CD4-positive, alpha-beta T cell (primary cell): ENCODE data around the gene GDF2. TPM values are rescaled to one million over a fixed set of nuclear protein-coding genes. Genes with fewer than 3 reads are reported as not detected.

Experiments
- ATAC-seq: fragments of 200-7000 bp; cut with Tn5 transposase; one replicate; pipeline ENCODE4 v1.10.0; 2022; ENCODE audit warnings: mild to moderate bottlenecking; ENCODE audit not compliant: poor library complexity
- CTCF ChIA-PET: fragments of 350-600 bp; sonication (Branson Sonifier 250); formaldehyde crosslinking; loops from one replicate; lab custom pipeline; 2021; ENCODE audit warnings: antibody characterized with exemption, inconsistent platforms; lab: Charles Lee
- POLR2A ChIA-PET: fragments of 350-600 bp; sonication (Branson Sonifier 250); formaldehyde crosslinking; loops from one replicate; lab custom pipeline; 2021; ENCODE audit warnings: antibody characterized with exemption, inconsistent platforms; lab: Charles Lee
- DNase-seq, 14 experiments: peaks; one replicate each; pipeline ENCODE4 v3.0.0-alpha.2; 2013 to 2020; ENCODE audit warnings: mixed read lengths in 2 of 14
- H3K27ac ChIP-seq, 2 donors: one replicate each; pipeline versions ENCODE4 v1.5.1 to v1.7.0; 2013; ENCODE audit warnings: low read length in 2 of 2, low read depth in 1 of 2, mild to moderate bottlenecking in 1 of 2
- H3K27me3 ChIP-seq, 2 experiments: 1 replicate in 1 of 2; 2 replicates in 1 of 2; pipeline versions ENCODE4 v1.6.1 to v1.7.0; 2013; ENCODE audit warnings: low read length in 2 of 2, control low read depth in 1 of 2, mild to moderate bottlenecking in 1 of 2, moderate library complexity in 1 of 2; ENCODE audit not compliant: insufficient read depth in 2 of 2, control insufficient read depth in 1 of 2
- H3K36me3 ChIP-seq: one replicate; pipeline ENCODE4 v1.6.1; 2013; ENCODE audit warnings: low read length, control low read depth; ENCODE audit not compliant: insufficient read depth
- H3K4me1 ChIP-seq: one replicate; pipeline ENCODE4 v1.6.1; 2013; ENCODE audit warnings: low read length, control low read depth; ENCODE audit not compliant: insufficient read depth
- H3K4me3 ChIP-seq: one replicate; pipeline ENCODE4 v1.5.1; 2013; ENCODE audit warnings: mild to moderate bottlenecking, low read length, moderate library complexity
- H3K9me3 ChIP-seq, 2 experiments: 1 replicate in 1 of 2; 2 replicates in 1 of 2; pipeline versions ENCODE4 v1.6.1 to v1.7.0; 2013; ENCODE audit warnings: low read length in 2 of 2, mild to moderate bottlenecking in 2 of 2, control low read depth in 1 of 2, moderate library complexity in 1 of 2; ENCODE audit not compliant: control insufficient read depth in 1 of 2, insufficient read depth in 1 of 2
- H3K27ac Mint-ChIP-seq: one replicate; pipeline ENCODE4 v1.8.0; 2020; ENCODE audit warnings: mixed read lengths
- H3K27me3 Mint-ChIP-seq: one replicate; pipeline ENCODE4 v1.8.0; 2021; ENCODE audit warnings: mixed read lengths
- H3K36me3 Mint-ChIP-seq: one replicate; pipeline ENCODE4 v1.8.0; 2021; ENCODE audit warnings: low read depth, mixed read lengths
- H3K4me1 Mint-ChIP-seq: one replicate; pipeline ENCODE4 v1.8.0; 2021; ENCODE audit warnings: low read depth, mixed read lengths
- H3K4me3 Mint-ChIP-seq: one replicate; pipeline ENCODE4 v1.8.0; 2020; ENCODE audit warnings: mild to moderate bottlenecking, mixed read lengths
- H3K9me3 Mint-ChIP-seq: one replicate; pipeline ENCODE4 v1.8.0; 2020; ENCODE audit warnings: mixed read lengths
- CTCF ChIP-seq: fragments of 200-600 bp; IDR thresholded peaks from one replicate; pipeline ENCODE4 v1.8.0; 2022; ENCODE audit warnings: antibody characterized with exemption, mild to moderate bottlenecking
- intact Hi-C, 2 experiments: fragments of 100-400 bp; cut with DNase I in 1 of 2; cut with micrococcal nuclease in 1 of 2; formaldehyde crosslinking; loops; one replicate each; pipeline versions ENCODE4 v1.15.1 to v1.9.0; 2023 to 2025; cut with DNase I, micrococcal nuclease
- total RNA-seq, 174 experiments: library from RNA in 2 of 174; stranded (reverse) in 2 of 174; gene quantifications; one replicate each; pipeline ENCODE4 v1.2.3 and lab custom pipeline; 2021 to 2026

The GDF2 gene
- total RNA-seq, 2 experiments from 2014 or later = not detected

- Mint-ChIP-seq H3K27ac (no peak overlapping the region), H3K27me3 (no peaks in the 10 kb centered on the region)
Observed at GRCh38 chr10:47314416-47314970, 7.8 kb upstream of the GDF2 start.

GRCh38 chr10:47315421-47315820 is 6.8 kb upstream of the GDF2 start:
- H3K27ac Mint-ChIP-seq = no peak overlapping the region
- no peaks in the 10 kb centered on the region for H3K9me3 Mint-ChIP-seq
- Histone ChIP-seq H3K4me1 (peaks cover 22% of the 10 kb centered on the region), H3K27me3 (no peaks in the 10 kb centered on the region), H3K36me3 (no peaks in the 10 kb centered on the region), H3K27ac (no peak overlapping the region), H3K9me3 (no peaks in the 10 kb centered on the region), H3K4me3 (no peak overlapping the region)
- TF ChIP-seq CTCF = no peak
- H3K36me3 Mint-ChIP-seq = no peaks in the 10 kb centered on the region
- ChIA-PET CTCF (no interaction called here), POLR2A (no interaction called here)
- H3K27me3 Mint-ChIP-seq = no peaks in the 10 kb centered on the region
- DNase-seq (no peak), ATAC-seq (no peak)
- intact Hi-C loops = no loop called here
- no peak overlapping the region for H3K4me3 Mint-ChIP-seq
- peaks cover 18% of the 10 kb centered on the region for H3K4me1 Mint-ChIP-seq

More at GRCh38 chr10:47314416-47314970, 7.8 kb upstream of the GDF2 start:
- no peak overlapping the region for H3K4me3 Mint-ChIP-seq
- H3K9me3 Mint-ChIP-seq = no peaks in the 10 kb centered on the region
- DNase-seq = no peak
- intact Hi-C loops = no loop called here
- H3K4me1 Mint-ChIP-seq = peaks cover 20% of the 10 kb centered on the region
- no peak for TF ChIP-seq CTCF
- H3K36me3 ChIP-seq = no peaks in the 10 kb centered on the region
- ChIA-PET POLR2A (no interaction called here), CTCF (interaction anchor here (4.4 kb wide), 1 partner anchor 266 kb away, joined by 76 read pairs; no protein-coding TSS in a partner anchor)
- peaks cover 31% of the 10 kb centered on the region for H3K4me1 ChIP-seq
- H3K27ac ChIP-seq = no peak overlapping the region
- no peak overlapping the region for H3K4me3 ChIP-seq
- no peaks in the 10 kb centered on the region for H3K27me3 ChIP-seq
- no peaks in the 10 kb centered on the region for H3K36me3 Mint-ChIP-seq
- ATAC-seq = no peak
- H3K9me3 ChIP-seq = no peaks in the 10 kb centered on the region

- DNase-seq (no peak), ATAC-seq (no peak)
- peaks cover 11% of the 10 kb centered on the region for H3K4me1 Mint-ChIP-seq
- H3K36me3 ChIP-seq = no peaks in the 10 kb centered on the region
- H3K27me3 Mint-ChIP-seq = no peaks in the 10 kb centered on the region
- no peaks in the 10 kb centered on the region for H3K9me3 Mint-ChIP-seq
- no peak for TF ChIP-seq CTCF
- peaks cover 14% of the 10 kb centered on the region for H3K4me1 ChIP-seq
- no peak overlapping the region for H3K4me3 ChIP-seq
- H3K9me3 ChIP-seq = no peaks in the 10 kb centered on the region
- H3K27ac Mint-ChIP-seq = no peak overlapping the region
- POLR2A ChIA-PET = no interaction called here
- CTCF ChIA-PET = no interaction called here
- no peaks in the 10 kb centered on the region for H3K27me3 ChIP-seq
- H3K4me3 Mint-ChIP-seq = no peak overlapping the region
- no peaks in the 10 kb centered on the region for H3K36me3 Mint-ChIP-seq
- no peak overlapping the region for H3K27ac ChIP-seq
- intact Hi-C loops = no loop called here
Observed at GRCh38 chr10:47316131-47316530, 6.1 kb upstream of the GDF2 start.
